ENCODE results near the gene HOXC11. TPM values are rescaled to one million over a fixed set of nuclear protein-coding genes. Genes with fewer than 3 reads are reported as not detected.

Gene HOXC11
- total and polyA plus RNA-seq, 2 of the 4 experiments (the other 2 are of a cell fraction) = not detected

GRCh38 chr12:54000116-54001114 lies 27.5 kb downstream of the HOXC11 start, which contains the start of gene HOXC9:
TSS of gene HOXC9 (plus strand) at chr12:54000161. CDS start at chr12:54000189, 28 bp downstream.
- no TSS peak for BruUV-seq (replicated peaks)
- H4K8ac ChIP-seq (ENCODE audit: low read depth in 2 of 2, low read length in 2 of 2) = no peak within 1 kb of the TSS
- no peak within 1 kb of the TSS for H2AK9ac ChIP-seq (replicated peaks; ENCODE audit: low read depth, low read length, poor library complexity)
- H3K18ac ChIP-seq (ENCODE audit: low read depth, low read length) = no peak within 1 kb of the TSS
- dilution Hi-C loops (cut with HindIII; ENCODE audit: low sequenced_read_pairs, unreplicated experiment) (no loop called here), intact Hi-C loops (cut with micrococcal nuclease) (loop anchor here (10.0 kb wide), 1 partner anchor 296 kb away; no protein-coding TSS in a partner anchor), in situ Hi-C loops (cut with MboI; ENCODE audit: low sequenced_read_pairs) (no loop called here)
- H3K9me3 ChIP-seq (ENCODE audit: control insufficient read depth, insufficient read depth, low read length) = peaks cover 8% of the 10 kb centered on the region; the same call in 1 of the 2 replicates
- no peak within 1 kb of the TSS for H4K5ac ChIP-seq (ENCODE audit: low read depth, low read length)
- H2BK15ac ChIP-seq (ENCODE audit: low read depth, low read length) = no peak within 1 kb of the TSS
- H3K4ac ChIP-seq (ENCODE audit: low read depth, low read length) = no peak within 1 kb of the TSS
- no peak within 1 kb of the TSS for H2BK5ac ChIP-seq (ENCODE audit: low read depth, low read length, poor library complexity, severe bottlenecking)
- no peaks in the 10 kb centered on the region for H3K36me3 ChIP-seq (ENCODE audit: control insufficient read depth, insufficient read depth, low read length)
- ChIA-PET CTCF (interaction anchor here (1.1 to 1.9 kb wide), 4 partner anchors 13 to 208 kb away, joined by 3 to 9 read pairs (median 4); partner anchors contain the start of gene HOXC10), POLR2A (ENCODE audit: unreplicated experiment) (interaction anchor here (0.6 kb wide), 1 partner anchor 20 kb away, joined by 3 read pairs; no protein-coding TSS in a partner anchor)
- no peak within 1 kb of the TSS for H2AK5ac ChIP-seq (ENCODE audit: low read depth, low read length)
- TF ChIP-seq CEBPB (IDR thresholded peaks at IDR 0.05; ENCODE audit: low read depth, low read length) (no peak), MXI1 (IDR thresholded peaks at IDR 0.05; ENCODE audit: borderline replicate concordance, low read depth, low read length) (no peak), USF2 (IDR thresholded peaks at IDR 0.05; ENCODE audit: low read depth, low read length) (no peak), BHLHE40 (IDR thresholded peaks at IDR 0.05; ENCODE audit: low read depth, low read length) (no peak), MAZ (IDR thresholded peaks at IDR 0.05; ENCODE audit: borderline replicate concordance, low read depth, low read length) (no peak), CHD1 (IDR thresholded peaks at IDR 0.05; ENCODE audit: low read depth, low read length) (no peak), MAFK (IDR thresholded peaks at IDR 0.05; ENCODE audit: low read depth, low read length) (no peak), ELK1 (IDR thresholded peaks at IDR 0.05; ENCODE audit: borderline replicate concordance, low read depth, low read length) (no peak), RCOR1 (IDR thresholded peaks at IDR 0.05; ENCODE audit: insufficient replicate concordance, low read length) (no peak), NFE2L2 (IDR thresholded peaks at IDR 0.05; ENCODE audit: low read depth, low read length) (no peak), RAD21 (IDR thresholded peaks at IDR 0.05; ENCODE audit: low read length) (no peak), POLR2A (IDR thresholded peaks at IDR 0.05; ENCODE audit: low read depth, low read length) (no peak)
- H3K4me1 ChIP-seq (ENCODE audit: control insufficient read depth, insufficient read depth, low read length) = 0 out of 2 replicates have a peak, but pooled peaks cover under 1% of the 10 kb centered on the region
- peak within 1 kb of the TSS; percentile 32 for H3K4me3 ChIP-seq (ENCODE audit: insufficient read depth, low read depth, low read length)
- no peak within 1 kb of the TSS for H3K23ac ChIP-seq (ENCODE audit: low read depth, low read length)
- H2BK120ac ChIP-seq (ENCODE audit: low read depth, low read length) = no peak within 1 kb of the TSS
- H2AFZ ChIP-seq (replicated peaks; ENCODE audit: low read length, poor library complexity) = peak within 1 kb of the TSS; percentile 84
- no peak within 1 kb of the TSS for H2BK20ac ChIP-seq (ENCODE audit: low read depth, low read length)
- peak; percentile 25; the same call in 1 of the 2 replicates for ATAC-seq (ENCODE audit: low read depth)
- H3K27me3 ChIP-seq (ENCODE audit: control insufficient read depth, insufficient read depth, low read length) = peaks cover 98% of the 10 kb centered on the region
- DNase-seq = no peak
- no peak within 1 kb of the TSS for H3K9ac ChIP-seq (ENCODE audit: low read depth, low read length)
- H3K14ac ChIP-seq (replicated peaks; ENCODE audit: low read depth, low read length) = no peak within 1 kb of the TSS
- H3K4me2 ChIP-seq (ENCODE audit: low read depth, low read length) = peak within 1 kb of the TSS; percentile 95
- no peak within 1 kb of the TSS for H4K91ac ChIP-seq (ENCODE audit: insufficient read depth, low read depth, low read length)
- no peaks in the 10 kb centered on the region for H4K20me1 ChIP-seq (ENCODE audit: insufficient read depth, low read length)
- H3K9me1 ChIP-seq (ENCODE audit: insufficient read depth, low read length) = no peaks in the 10 kb centered on the region
- H3K79me1 ChIP-seq (ENCODE audit: low read depth in 1 of 2, low read length in 2 of 2) = no peaks in the 10 kb centered on the region
- H3K56ac ChIP-seq (ENCODE audit: extremely low read depth, insufficient read depth, low read length) = no peak within 1 kb of the TSS
- 1% methylated on average over 44 of the region's 87 CpGs; no CpG with 5 or more reads in 1 of the 2 experiments for WGBS, 2 experiments (ENCODE audit: extremely low coverage in 2 of 2, insufficient read length in 1 of 2)
- no peak within 1 kb of the TSS for H3K27ac ChIP-seq (ENCODE audit: insufficient read depth, low read length)
